Tibial artery (tissue), 4 donors: Measurements from ENCODE around the gene NSL1.

Source experiments
- DNase-seq, 2 donors: peaks; one replicate each; pipeline ENCODE4 v3.0.0-alpha.2; 2019
- H3K27ac ChIP-seq, 2 donors: fragments of 200-600 bp; sonication (generic) in 1 of 2; 1 replicate in 1 of 2; 2 replicates in 1 of 2; pipeline ENCODE4 v1.5.1; 2018 to 2019; ENCODE audit warnings: mild to moderate bottlenecking in 1 of 2
- H3K27me3 ChIP-seq, 2 donors: fragments of 200-600 bp; sonication (generic) in 1 of 2; one replicate each; pipeline versions ENCODE4 v1.5.1 to v1.6.0; 2016 to 2019
- H3K36me3 ChIP-seq, 3 donors: fragments of 200-600 bp; sonication (generic) in 2 of 3; one replicate each; pipeline ENCODE4 v1.5.1; 2016 to 2019; ENCODE audit warnings: mild to moderate bottlenecking in 2 of 3
- H3K4me1 ChIP-seq, 4 donors: fragments of 200-600 bp; sonication (generic) in 2 of 4; 1 replicate in 3 of 4; 2 replicates in 1 of 4; pipeline ENCODE4 v1.5.1; 2016 to 2019
- H3K4me3 ChIP-seq, 2 donors: fragments of 200-600 bp; sonication (generic) in 1 of 2; 1 replicate in 1 of 2; 2 replicates in 1 of 2; pipeline ENCODE4 v1.5.1; 2018 to 2019; ENCODE audit warnings: mild to moderate bottlenecking in 2 of 2
- H3K9me3 ChIP-seq, 3 donors: fragments of 200-600 bp; sonication (generic) in 1 of 3; one replicate each; pipeline ENCODE4 v1.5.1; 2016 to 2019
- intact Hi-C: fragments of 100-400 bp; cut with DNase I; formaldehyde crosslinking; loops from one replicate; pipeline ENCODE4 v1.15.0; 2023; ENCODE audit warnings: low total_unique reads
- TF ChIP-seq, protein P1 (sequence below), 2 experiments: fragments of 200-600 bp in 1 of 2; fragments of 450-650 bp in 1 of 2; IDR thresholded peaks; one replicate each; pipeline ENCODE4 v1.5.1; 2017 to 2019; ENCODE audit warnings: antibody characterized with exemption in 2 of 2, mild to moderate bottlenecking in 1 of 2, moderate library complexity in 1 of 2

NSL1 gene

DNA sequence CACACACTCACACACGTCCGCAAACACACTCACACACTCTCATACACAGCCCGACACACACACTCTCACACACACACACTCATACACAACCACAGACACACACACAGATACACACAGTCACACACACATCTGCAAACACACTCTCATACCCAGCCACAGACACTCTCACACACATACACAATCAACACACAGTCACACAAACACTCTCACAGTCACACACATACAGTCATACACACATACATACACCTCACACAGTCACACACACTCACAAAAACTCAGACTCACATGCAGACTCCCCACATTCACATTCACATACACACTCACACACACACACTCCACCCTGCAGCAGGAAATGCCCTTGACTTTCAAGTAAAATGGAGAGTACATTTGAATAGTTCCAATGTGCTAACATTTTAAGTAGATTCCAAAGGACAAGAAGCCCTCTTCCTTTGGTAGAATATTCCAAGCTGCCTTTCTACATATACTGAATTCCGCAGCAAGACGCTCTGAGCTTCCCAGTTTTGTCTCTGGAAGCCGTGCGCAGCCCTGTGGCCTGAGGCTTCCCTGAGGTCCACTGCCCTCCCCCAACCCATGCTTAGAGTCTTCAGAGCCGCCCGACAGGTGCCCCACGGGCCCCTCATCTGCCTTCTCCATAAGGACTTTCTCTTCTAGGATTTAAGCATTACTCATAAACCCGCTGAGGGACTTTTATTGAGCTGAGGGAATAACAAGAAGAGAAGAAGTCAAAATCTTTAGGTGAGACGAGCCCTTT, 101.6 kb downstream of the NSL1 start:
- no peaks in the 10 kb centered on the region for H3K9me3 ChIP-seq
- H3K4me3 ChIP-seq: no peak overlapping the region
- H3K27me3 ChIP-seq: no peaks in the 10 kb centered on the region
- H3K4me1 ChIP-seq: no peaks in the 10 kb centered on the region
- H3K36me3 ChIP-seq: no peaks in the 10 kb centered on the region
- TF ChIP-seq, protein P1, sequence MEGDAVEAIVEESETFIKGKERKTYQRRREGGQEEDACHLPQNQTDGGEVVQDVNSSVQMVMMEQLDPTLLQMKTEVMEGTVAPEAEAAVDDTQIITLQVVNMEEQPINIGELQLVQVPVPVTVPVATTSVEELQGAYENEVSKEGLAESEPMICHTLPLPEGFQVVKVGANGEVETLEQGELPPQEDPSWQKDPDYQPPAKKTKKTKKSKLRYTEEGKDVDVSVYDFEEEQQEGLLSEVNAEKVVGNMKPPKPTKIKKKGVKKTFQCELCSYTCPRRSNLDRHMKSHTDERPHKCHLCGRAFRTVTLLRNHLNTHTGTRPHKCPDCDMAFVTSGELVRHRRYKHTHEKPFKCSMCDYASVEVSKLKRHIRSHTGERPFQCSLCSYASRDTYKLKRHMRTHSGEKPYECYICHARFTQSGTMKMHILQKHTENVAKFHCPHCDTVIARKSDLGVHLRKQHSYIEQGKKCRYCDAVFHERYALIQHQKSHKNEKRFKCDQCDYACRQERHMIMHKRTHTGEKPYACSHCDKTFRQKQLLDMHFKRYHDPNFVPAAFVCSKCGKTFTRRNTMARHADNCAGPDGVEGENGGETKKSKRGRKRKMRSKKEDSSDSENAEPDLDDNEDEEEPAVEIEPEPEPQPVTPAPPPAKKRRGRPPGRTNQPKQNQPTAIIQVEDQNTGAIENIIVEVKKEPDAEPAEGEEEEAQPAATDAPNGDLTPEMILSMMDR (IDR thresholded peaks at IDR 0.05): no peak
- DNase-seq: no peak
- intact Hi-C loops: loop anchor here (10.0 kb wide), 1 partner anchor 205 kb away; no protein-coding TSS in a partner anchor
- no peak overlapping the region for H3K27ac ChIP-seq

DNA sequence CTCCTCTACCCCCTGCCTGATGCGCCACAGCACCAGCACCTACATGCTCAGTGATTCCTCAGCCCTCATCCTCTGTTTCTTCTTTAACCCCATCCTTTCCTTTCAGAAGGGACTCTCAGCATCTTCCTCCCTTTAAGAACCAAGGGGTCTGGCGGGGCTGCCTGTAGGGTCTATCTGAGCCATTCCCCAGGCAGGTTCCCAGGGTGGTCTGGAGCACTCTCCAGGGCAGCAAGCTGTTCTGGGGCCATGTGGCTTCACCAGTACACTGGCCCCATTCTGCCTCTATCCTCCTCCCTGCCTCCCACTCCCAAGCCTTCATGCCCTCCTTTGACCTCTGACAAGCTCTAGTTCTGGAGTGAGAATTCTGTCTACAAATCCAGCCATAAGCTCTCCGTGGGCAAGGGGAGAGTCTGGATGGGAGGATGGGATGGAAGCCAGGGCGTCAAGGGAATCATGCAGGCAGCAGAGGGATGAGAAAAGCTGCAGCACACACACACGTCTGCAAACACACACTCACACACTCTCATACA, 102.3 kb downstream of the NSL1 start:
- Histone ChIP-seq H3K36me3 (no peaks in the 10 kb centered on the region), H3K9me3 (no peaks in the 10 kb centered on the region), H3K4me3 (no peak overlapping the region), H3K4me1 (no peaks in the 10 kb centered on the region), H3K27me3 (peaks cover 0 to 3% of the 10 kb centered on the region in 2 donors), H3K27ac (no peak overlapping the region)
- DNase-seq: no peak
- TF ChIP-seq, protein P1 (IDR thresholded peaks at IDR 0.05): no peak
- intact Hi-C loops: no loop called here

DNA sequence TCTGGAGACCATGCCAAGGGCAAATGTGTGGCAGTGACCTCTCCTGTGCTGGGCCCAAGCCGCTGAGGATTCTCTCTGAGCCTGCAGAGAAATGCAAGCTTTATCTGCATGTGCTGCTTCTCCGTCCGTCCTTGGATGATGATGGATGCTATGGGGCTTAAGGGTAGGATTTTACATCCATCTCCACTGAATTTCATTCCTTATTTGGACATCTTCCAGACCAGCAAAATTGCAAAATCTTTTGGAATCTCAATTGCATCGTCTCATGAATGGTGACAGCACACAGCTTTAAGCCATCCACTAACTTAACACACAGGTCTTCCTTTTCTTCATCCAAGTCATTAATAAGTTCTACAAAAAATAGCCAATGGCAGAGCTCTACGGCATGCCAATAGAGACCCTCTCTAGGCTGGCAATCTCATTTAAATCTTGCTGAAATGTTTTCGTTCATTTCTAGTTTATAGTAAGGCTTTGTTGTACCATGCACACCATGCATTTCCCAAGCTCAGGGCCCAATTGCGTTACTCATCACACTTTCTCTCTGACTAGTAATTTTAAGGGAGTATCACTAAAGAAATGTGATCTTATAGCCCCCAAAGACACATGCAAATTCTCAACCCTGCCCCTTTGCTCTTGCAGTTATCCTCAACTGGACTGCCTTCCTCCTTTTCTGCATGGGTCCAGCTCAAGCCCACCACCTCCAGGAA, 103.1 kb downstream of the NSL1 start:
- H3K27ac ChIP-seq: no peak overlapping the region
- peaks cover 0 to 4% of the 10 kb centered on the region in 2 donors for H3K27me3 ChIP-seq
- no peaks in the 10 kb centered on the region for H3K4me1 ChIP-seq
- TF ChIP-seq, protein P1 (IDR thresholded peaks at IDR 0.05): no peak
- DNase-seq: no peak
- intact Hi-C loops: no loop called here
- H3K36me3 ChIP-seq: no peaks in the 10 kb centered on the region
- no peaks in the 10 kb centered on the region for H3K9me3 ChIP-seq
- no peak overlapping the region for H3K4me3 ChIP-seq

DNA sequence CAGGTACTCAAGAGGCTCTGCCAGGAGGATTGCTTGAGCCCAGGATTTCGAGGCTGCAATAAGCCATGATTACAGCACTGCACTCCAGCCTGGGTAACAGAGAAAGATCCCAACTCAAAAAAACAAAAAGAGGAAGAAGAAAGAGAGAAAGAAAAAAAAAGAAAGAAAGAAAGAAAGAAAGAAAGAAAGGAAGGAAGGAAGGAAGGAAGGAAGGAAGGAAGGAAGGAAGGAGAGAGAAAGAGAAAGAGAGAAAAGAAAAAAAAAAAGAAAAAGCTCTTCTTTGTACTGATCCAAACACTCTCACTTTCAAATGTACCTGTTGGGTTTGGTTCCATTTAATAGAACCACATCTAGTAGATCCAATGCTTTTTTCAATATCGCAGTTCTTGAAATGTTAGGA, 103.8 kb downstream of the NSL1 start:
- H3K4me3 ChIP-seq: no peak overlapping the region
- peaks cover 0 to 4% of the 10 kb centered on the region in 2 donors for H3K27me3 ChIP-seq
- H3K36me3 ChIP-seq: no peaks in the 10 kb centered on the region
- H3K4me1 ChIP-seq: no peaks in the 10 kb centered on the region
- H3K9me3 ChIP-seq: no peaks in the 10 kb centered on the region
- DNase-seq: no peak
- TF ChIP-seq, protein P1 (IDR thresholded peaks at IDR 0.05): no peak
- intact Hi-C loops: no loop called here
- H3K27ac ChIP-seq: no peak overlapping the region

DNA sequence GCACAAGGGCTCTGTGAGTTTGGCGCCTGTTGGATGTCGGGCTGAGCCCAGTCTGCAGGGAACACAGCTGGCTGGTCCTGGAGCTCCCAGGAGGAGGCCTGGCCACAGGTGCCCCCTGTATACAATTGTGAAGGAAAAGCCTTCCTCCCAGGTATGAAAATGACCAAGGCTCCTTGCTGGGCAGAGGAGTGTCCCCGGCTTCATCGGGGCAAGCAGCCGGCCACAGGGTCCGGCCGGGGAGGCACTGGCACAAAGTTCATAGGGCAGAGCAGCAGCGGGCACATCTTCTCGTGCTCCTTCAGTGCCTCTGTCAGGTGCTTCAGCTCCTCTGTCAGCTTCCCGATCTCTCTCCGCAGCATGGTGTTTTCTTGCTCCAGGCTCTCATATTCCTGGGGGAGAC, 105.0 kb downstream of the NSL1 start:
- H3K27me3 ChIP-seq: peaks cover 0 to 4% of the 10 kb centered on the region in 2 donors
- H3K9me3 ChIP-seq: no peaks in the 10 kb centered on the region
- TF ChIP-seq, protein P1 (IDR thresholded peaks at IDR 0.05): no peak
- H3K4me1 ChIP-seq: no peaks in the 10 kb centered on the region
- no peaks in the 10 kb centered on the region for H3K36me3 ChIP-seq
- no peak overlapping the region for H3K4me3 ChIP-seq
- H3K27ac ChIP-seq: no peak overlapping the region
- DNase-seq: no peak
- intact Hi-C loops: no loop called here
